ENCODE data around the gene KAT14. TPM values are rescaled to one million over a fixed set of nuclear protein-coding genes. Genes with fewer than 3 reads are reported as not detected.
A peak's percentile ranks its signal among the peaks of the same experiment; 100 is the strongest.
"Not testable (repeated sequence)": the region's sequence is repeated elsewhere in the genome, so short reads cannot be mapped to it uniquely, and the experiment has no call there.

KAT14 gene
- total RNA-seq, 1 experiment from 2014 or later, result 10.8 TPM

- no peaks in the 10 kb centered on the region for H3K9me3 ChIP-seq (ENCODE audit: low read length)
- peaks cover 4% of the 10 kb centered on the region; the same call in 1 of the 2 replicates for H3K4me1 ChIP-seq (ENCODE audit: insufficient read depth, low read length)
- H3K79me2 ChIP-seq (ENCODE audit: low read length), result no peaks in the 10 kb centered on the region
- no peaks in the 10 kb centered on the region for H3K27me3 ChIP-seq (ENCODE audit: low read length)
- DNase-seq (no peak), ATAC-seq (no peak)
- H4K20me1 ChIP-seq (ENCODE audit: low read length), result no peaks in the 10 kb centered on the region
- ChIA-PET POLR2A (ENCODE audit: unreplicated experiment) (interaction anchor here (0.7 kb wide), 1 partner anchor 67 kb away, joined by 4 read pairs; no protein-coding TSS in a partner anchor), CTCF (no interaction called here)
- H3K36me3 ChIP-seq (ENCODE audit: low read depth, low read length), result peaks cover 5% of the 10 kb centered on the region; the same call in 1 of the 2 replicates
- H3K9me2 ChIP-seq (replicated peaks; ENCODE audit: low read length), result no peaks in the 10 kb centered on the region
- no peak overlapping the region for H3K4me3 ChIP-seq (ENCODE audit: low read length)
- H3K4me2 ChIP-seq (ENCODE audit: low read length), result no peak overlapping the region
- H3K27ac ChIP-seq (ENCODE audit: low read length), result no peak overlapping the region
- no peak overlapping the region for H2AFZ ChIP-seq (ENCODE audit: low read length)
- no peak overlapping the region for H3K9ac ChIP-seq (ENCODE audit: low read length)
- BruUV-seq (replicated peaks), result no TSS peak
- H3F3A ChIP-seq (ENCODE audit: low read length, unreplicated experiment), result no peaks in the 10 kb centered on the region
- TF ChIP-seq EZH2 (IDR thresholded peaks at IDR 0.05; ENCODE audit: low read length, unreplicated experiment) (no peak), CTCF (conservative IDR thresholded peaks at IDR 0.05; ENCODE audit: low read depth, low read length) (no peak), EZH2phosphoT487 (IDR thresholded peaks at IDR 0.05; ENCODE audit: borderline replicate concordance, low read length) (no peak)
- intact Hi-C loops (cut with micrococcal nuclease), result no loop called here
Observed at GRCh38 chr20:18191306-18191705, 53.6 kb downstream of the KAT14 start.

- H3F3A ChIP-seq (ENCODE audit: low read length, unreplicated experiment); H3K79me2 ChIP-seq (ENCODE audit: low read length); H2AFZ ChIP-seq (ENCODE audit: low read length); H3K27me3 ChIP-seq (ENCODE audit: low read length); H3K9ac ChIP-seq (ENCODE audit: low read length); CTCF ChIA-PET; POLR2A ChIA-PET (ENCODE audit: unreplicated experiment); H3K27ac ChIP-seq (ENCODE audit: low read length); H3K9me2 ChIP-seq (replicated peaks; ENCODE audit: low read length); ATAC-seq; BruUV-seq (replicated peaks); H3K36me3 ChIP-seq (ENCODE audit: low read depth, low read length); DNase-seq; H3K4me3 ChIP-seq (ENCODE audit: low read length); H3K4me2 ChIP-seq (ENCODE audit: low read length); intact Hi-C loops (cut with micrococcal nuclease); H3K9me3 ChIP-seq (ENCODE audit: low read length); H4K20me1 ChIP-seq (ENCODE audit: low read length): not testable (repeated sequence)
- peaks cover 20% of the 10 kb centered on the region for H3K4me1 ChIP-seq (ENCODE audit: insufficient read depth, low read length)
Observed at GRCh38 chr20:18194461-18194860, 56.8 kb downstream of the KAT14 start.

GRCh38 chr20:18195931-18196330 is 58.3 kb downstream of the KAT14 start:
- ATAC-seq (no peak), DNase-seq (peak; percentile 57)
- H3K79me2 ChIP-seq (ENCODE audit: low read length), result no peaks in the 10 kb centered on the region
- no peak overlapping the region for H3K9ac ChIP-seq (ENCODE audit: low read length)
- no peak for TF ChIP-seq EZH2phosphoT487 (IDR thresholded peaks at IDR 0.05; ENCODE audit: borderline replicate concordance, low read length)
- TF ChIP-seq CTCF (conservative IDR thresholded peaks at IDR 0.05; ENCODE audit: low read depth, low read length), result no peak
- no peak for TF ChIP-seq EZH2 (IDR thresholded peaks at IDR 0.05; ENCODE audit: low read length, unreplicated experiment)
- POLR2A ChIA-PET (ENCODE audit: unreplicated experiment), result no interaction called here
- peaks cover 25% of the 10 kb centered on the region for H3K4me1 ChIP-seq (ENCODE audit: insufficient read depth, low read length)
- no peaks in the 10 kb centered on the region for H3K27me3 ChIP-seq (ENCODE audit: low read length)
- no peaks in the 10 kb centered on the region for H3K9me2 ChIP-seq (replicated peaks; ENCODE audit: low read length)
- 0 out of 2 replicates have a peak overlapping the region, but pooled peaks have one; percentile 3 for H3K27ac ChIP-seq (ENCODE audit: low read length)
- no peak overlapping the region for H3K4me3 ChIP-seq (ENCODE audit: low read length)
- H2AFZ ChIP-seq (ENCODE audit: low read length), result no peak overlapping the region
- intact Hi-C loops (cut with micrococcal nuclease), result no loop called here
- H3K9me3 ChIP-seq (ENCODE audit: low read length), result no peaks in the 10 kb centered on the region
- BruUV-seq (replicated peaks), result no TSS peak
- H4K20me1 ChIP-seq (ENCODE audit: low read length), result no peaks in the 10 kb centered on the region
- no peak overlapping the region for H3K4me2 ChIP-seq (ENCODE audit: low read length)
- no peaks in the 10 kb centered on the region for H3K36me3 ChIP-seq (ENCODE audit: low read depth, low read length)
- H3F3A ChIP-seq (ENCODE audit: low read length, unreplicated experiment), result peaks cover 4% of the 10 kb centered on the region
- CTCF ChIA-PET, result no interaction called here
